ENCODE measurements around the gene PLA2G6.
"Not testable (repeated sequence)": the region's sequence is repeated elsewhere in the genome, so short reads cannot be mapped to it uniquely, and the experiment has no call there.

The PLA2G6 gene

GRCh38 chr22:38148245-38148644 is 33.4 kb downstream of the PLA2G6 start:
- H3K36me3 ChIP-seq (ENCODE audit: insufficient read depth, low read length): peaks cover 30% of the 10 kb centered on the region
- no peak overlapping the region for H2AFZ ChIP-seq (ENCODE audit: low read depth, low read length)
- no peaks in the 10 kb centered on the region for H3K27me3 ChIP-seq (ENCODE audit: insufficient read depth, low read length, poor library complexity)
- ATAC-seq (ENCODE audit: insufficient read depth, low read depth) (no peak), DNase-seq (no peak)
- no peak overlapping the region for H3K9ac ChIP-seq (ENCODE audit: low read depth, low read length)
- no peak overlapping the region for H3K27ac ChIP-seq (ENCODE audit: low read length)
- H4K20me1 ChIP-seq (ENCODE audit: insufficient read depth, low read length): no peaks in the 10 kb centered on the region
- H3K4me3 ChIP-seq (ENCODE audit: low read depth in 1 of 2, low read length in 2 of 2): no peak overlapping the region
- H3K79me2 ChIP-seq (ENCODE audit: insufficient read depth, low read length): peaks cover 5% of the 10 kb centered on the region; the same call in 1 of the 2 replicates
- H3K9me3 ChIP-seq (ENCODE audit: insufficient read depth, low read length, severe bottlenecking): no peaks in the 10 kb centered on the region
- H3K4me2 ChIP-seq (ENCODE audit: insufficient read depth, low read length): no peak overlapping the region
- TF ChIP-seq EZH2 (IDR thresholded peaks at IDR 0.05; ENCODE audit: borderline replicate concordance, low read depth, low read length, severe bottlenecking) (no peak), CTCF (IDR thresholded peaks at IDR 0.05; ENCODE audit: borderline replicate concordance, extremely low read depth, low read length, poor library complexity, severe bottlenecking) (no peak)
- no peaks in the 10 kb centered on the region for H3K4me1 ChIP-seq (ENCODE audit: insufficient read depth, low read length)

GRCh38 chr22:38146166-38146565 is 35.5 kb downstream of the PLA2G6 start:
- not testable (repeated sequence) for H3K9ac ChIP-seq (ENCODE audit: low read depth, low read length); H3K9me3 ChIP-seq (ENCODE audit: insufficient read depth, low read length, severe bottlenecking); H3K27me3 ChIP-seq (ENCODE audit: insufficient read depth, low read length, poor library complexity); H3K4me2 ChIP-seq (ENCODE audit: insufficient read depth, low read length); H3K4me1 ChIP-seq (ENCODE audit: insufficient read depth, low read length); H3K27ac ChIP-seq (ENCODE audit: low read length); H3K79me2 ChIP-seq (ENCODE audit: insufficient read depth, low read length); ATAC-seq (ENCODE audit: insufficient read depth, low read depth); H4K20me1 ChIP-seq (ENCODE audit: insufficient read depth, low read length); DNase-seq; H2AFZ ChIP-seq (ENCODE audit: low read depth, low read length); H3K4me3 ChIP-seq (ENCODE audit: low read depth in 1 of 2, low read length in 2 of 2)
- peaks cover 36% of the 10 kb centered on the region for H3K36me3 ChIP-seq (ENCODE audit: insufficient read depth, low read length)

GRCh38 chr22:38144025-38144405 is 37.6 kb downstream of the PLA2G6 start:
- no peaks in the 10 kb centered on the region for H3K9me3 ChIP-seq (ENCODE audit: insufficient read depth, low read length, severe bottlenecking)
- no peak overlapping the region for H3K27ac ChIP-seq (ENCODE audit: low read length)
- no peak overlapping the region for H3K4me2 ChIP-seq (ENCODE audit: insufficient read depth, low read length)
- TF ChIP-seq CTCF (IDR thresholded peaks at IDR 0.05; ENCODE audit: borderline replicate concordance, extremely low read depth, low read length, poor library complexity, severe bottlenecking) (peak; percentile 18), EZH2 (IDR thresholded peaks at IDR 0.05; ENCODE audit: borderline replicate concordance, low read depth, low read length, severe bottlenecking) (no peak)
- no peaks in the 10 kb centered on the region for H3K79me2 ChIP-seq (ENCODE audit: insufficient read depth, low read length)
- H3K4me3 ChIP-seq (ENCODE audit: low read depth in 1 of 2, low read length in 2 of 2): no peak overlapping the region
- no peak for ATAC-seq (ENCODE audit: insufficient read depth, low read depth)
- DNase-seq: no peak
- peaks cover 48% of the 10 kb centered on the region for H3K36me3 ChIP-seq (ENCODE audit: insufficient read depth, low read length)
- no peak overlapping the region for H2AFZ ChIP-seq (ENCODE audit: low read depth, low read length)
- no peaks in the 10 kb centered on the region for H3K4me1 ChIP-seq (ENCODE audit: insufficient read depth, low read length)
- no peaks in the 10 kb centered on the region for H3K27me3 ChIP-seq (ENCODE audit: insufficient read depth, low read length, poor library complexity)
- no peak overlapping the region for H3K9ac ChIP-seq (ENCODE audit: low read depth, low read length)
- no peaks in the 10 kb centered on the region for H4K20me1 ChIP-seq (ENCODE audit: insufficient read depth, low read length)

GRCh38 chr22:38142606-38143005 is 39.0 kb downstream of the PLA2G6 start:
- no peak for DNase-seq
- no peak overlapping the region for H2AFZ ChIP-seq (ENCODE audit: low read depth, low read length)
- peaks cover 59% of the 10 kb centered on the region for H3K36me3 ChIP-seq (ENCODE audit: insufficient read depth, low read length)
- TF ChIP-seq CTCF (IDR thresholded peaks at IDR 0.05; ENCODE audit: borderline replicate concordance, extremely low read depth, low read length, poor library complexity, severe bottlenecking) (no peak), EZH2 (IDR thresholded peaks at IDR 0.05; ENCODE audit: borderline replicate concordance, low read depth, low read length, severe bottlenecking) (no peak)
- H3K4me2 ChIP-seq (ENCODE audit: insufficient read depth, low read length): no peak overlapping the region
- H3K79me2 ChIP-seq (ENCODE audit: insufficient read depth, low read length): no peaks in the 10 kb centered on the region
- no peaks in the 10 kb centered on the region for H3K9me3 ChIP-seq (ENCODE audit: insufficient read depth, low read length, severe bottlenecking)
- H3K27ac ChIP-seq (ENCODE audit: low read length): no peak overlapping the region
- H3K9ac ChIP-seq (ENCODE audit: low read depth, low read length): no peak overlapping the region
- H4K20me1 ChIP-seq (ENCODE audit: insufficient read depth, low read length): no peaks in the 10 kb centered on the region
- H3K4me1 ChIP-seq (ENCODE audit: insufficient read depth, low read length): no peaks in the 10 kb centered on the region
- H3K4me3 ChIP-seq (ENCODE audit: low read depth in 1 of 2, low read length in 2 of 2): no peak overlapping the region
- no peaks in the 10 kb centered on the region for H3K27me3 ChIP-seq (ENCODE audit: insufficient read depth, low read length, poor library complexity)
- no peak for ATAC-seq (ENCODE audit: insufficient read depth, low read depth)
